ENCODE measurements around the gene PCNX2. TPM values are rescaled to one million over a fixed set of nuclear protein-coding genes. Genes with fewer than 3 reads are reported as not detected.

PCNX2 gene
- total RNA-seq, 2 donors from 2014 or later, result 24.1 to 72.1 TPM

- Histone ChIP-seq H3K4me3 (no peak overlapping the region), H3K9me3 (no peaks in the 10 kb centered on the region), H3K27me3 (no peaks in the 10 kb centered on the region), H3K27ac (no peak overlapping the region), H3K36me3 (replicated peaks in 1 of 2; ENCODE audit: insufficient read depth in 1 of 2, low read depth in 2 of 2) (peaks cover 0 to 3% of the 10 kb centered on the region in 2 donors), H3K4me1 (no peaks in the 10 kb centered on the region)
- TF ChIP-seq POLR2A (IDR thresholded peaks at IDR 0.05) (no peak), CTCF (IDR thresholded peaks at IDR 0.05) (no peak)
- DNase-seq, result no peak
- intact Hi-C loops (cut with DNase I), result no loop called here
- ATAC-seq, result no peak
These were observed 137.2 kb downstream of the PCNX2 start for GRCh38 chr1:233158322-233158721.

GRCh38 chr1:233157245-233157644, 138.3 kb downstream of the PCNX2 start:
- no peaks in the 10 kb centered on the region for H3K4me1 ChIP-seq
- H3K27ac ChIP-seq, result no peak overlapping the region
- intact Hi-C loops (cut with DNase I), result no loop called here
- ATAC-seq (no peak), DNase-seq (no peak)
- TF ChIP-seq CTCF (IDR thresholded peaks at IDR 0.05), result no peak
- no peak for TF ChIP-seq POLR2A (IDR thresholded peaks at IDR 0.05)
- H3K9me3 ChIP-seq, result no peaks in the 10 kb centered on the region
- peaks cover 0 to 3% of the 10 kb centered on the region in 2 donors for H3K36me3 ChIP-seq (replicated peaks in 1 of 2; ENCODE audit: insufficient read depth in 1 of 2, low read depth in 2 of 2)
- H3K27me3 ChIP-seq, result no peaks in the 10 kb centered on the region
- no peak overlapping the region for H3K4me3 ChIP-seq

GRCh38 chr1:233151861-233152260, 143.7 kb downstream of the PCNX2 start:
- Histone ChIP-seq H3K4me3 (no peak overlapping the region), H3K4me1 (no peaks in the 10 kb centered on the region), H3K9me3 (no peaks in the 10 kb centered on the region), H3K27ac (no peak overlapping the region), H3K36me3 (replicated peaks in 1 of 2; ENCODE audit: insufficient read depth in 1 of 2, low read depth in 2 of 2) (no peaks in the 10 kb centered on the region), H3K27me3 (no peaks in the 10 kb centered on the region)
- no peak for DNase-seq
- intact Hi-C loops (cut with DNase I), result no loop called here
- TF ChIP-seq POLR2A (IDR thresholded peaks at IDR 0.05), result no peak
- 81 to 90% methylated on average over 6 of the region's 6 CpGs for WGBS, 2 donors
- peak; percentile 24 for ATAC-seq

- no peak overlapping the region for H3K4me3 ChIP-seq
- H3K27ac ChIP-seq, result no peak overlapping the region
- H3K27me3 ChIP-seq, result no peaks in the 10 kb centered on the region
- intact Hi-C loops (cut with DNase I), result no loop called here
- H3K36me3 ChIP-seq (replicated peaks in 1 of 2; ENCODE audit: insufficient read depth in 1 of 2, low read depth in 2 of 2), result no peaks in the 10 kb centered on the region
- no peaks in the 10 kb centered on the region for H3K4me1 ChIP-seq
- WGBS, 2 donors, result 65 to 90% methylated on average over 2 of the region's 2 CpGs
- TF ChIP-seq POLR2A (IDR thresholded peaks at IDR 0.05) (no peak), CTCF (IDR thresholded peaks at IDR 0.05) (no peak)
- no peaks in the 10 kb centered on the region for H3K9me3 ChIP-seq
- no peak for ATAC-seq
- DNase-seq, result no peak
These were observed 151.1 kb downstream of the PCNX2 start for GRCh38 chr1:233144434-233144833.

GRCh38 chr1:233143241-233143640, 152.3 kb downstream of the PCNX2 start:
- intact Hi-C loops (cut with DNase I), result no loop called here
- 84% methylated on average over 4 of the region's 4 CpGs for WGBS, 2 donors
- Histone ChIP-seq H3K36me3 (replicated peaks in 1 of 2; ENCODE audit: insufficient read depth in 1 of 2, low read depth in 2 of 2) (no peaks in the 10 kb centered on the region), H3K27me3 (no peaks in the 10 kb centered on the region), H3K4me1 (no peaks in the 10 kb centered on the region), H3K9me3 (no peaks in the 10 kb centered on the region), H3K4me3 (no peak overlapping the region), H3K27ac (no peak overlapping the region)
- ATAC-seq (no peak), DNase-seq (no peak)
- no peak for TF ChIP-seq POLR2A (IDR thresholded peaks at IDR 0.05)
- TF ChIP-seq CTCF (IDR thresholded peaks at IDR 0.05), result no peak

All from body of pancreas (tissue), 4 donors.